Skin epidermis (tissue), 12 donors: ENCODE measurements around the gene LMX1A.

ENCODE experiments used
- H3K27ac ChIP-seq, 21 experiments: fragments of 200-600 bp; sonication (generic) in 11 of 21; one replicate each; pipeline ENCODE4 v1.5.0; 2020; ENCODE audit warnings: mild to moderate bottlenecking in 3 of 21, inconsistent platforms in 2 of 21, moderate library complexity in 2 of 21
- H3K4me3 ChIP-seq, 7 experiments: fragments of 200-600 bp; sonication (generic) in 2 of 7; one replicate each; pipeline ENCODE4 v1.5.0; 2020; ENCODE audit warnings: inconsistent platforms in 2 of 7, mild to moderate bottlenecking in 2 of 7, moderate library complexity in 1 of 7

Gene LMX1A

DNA sequence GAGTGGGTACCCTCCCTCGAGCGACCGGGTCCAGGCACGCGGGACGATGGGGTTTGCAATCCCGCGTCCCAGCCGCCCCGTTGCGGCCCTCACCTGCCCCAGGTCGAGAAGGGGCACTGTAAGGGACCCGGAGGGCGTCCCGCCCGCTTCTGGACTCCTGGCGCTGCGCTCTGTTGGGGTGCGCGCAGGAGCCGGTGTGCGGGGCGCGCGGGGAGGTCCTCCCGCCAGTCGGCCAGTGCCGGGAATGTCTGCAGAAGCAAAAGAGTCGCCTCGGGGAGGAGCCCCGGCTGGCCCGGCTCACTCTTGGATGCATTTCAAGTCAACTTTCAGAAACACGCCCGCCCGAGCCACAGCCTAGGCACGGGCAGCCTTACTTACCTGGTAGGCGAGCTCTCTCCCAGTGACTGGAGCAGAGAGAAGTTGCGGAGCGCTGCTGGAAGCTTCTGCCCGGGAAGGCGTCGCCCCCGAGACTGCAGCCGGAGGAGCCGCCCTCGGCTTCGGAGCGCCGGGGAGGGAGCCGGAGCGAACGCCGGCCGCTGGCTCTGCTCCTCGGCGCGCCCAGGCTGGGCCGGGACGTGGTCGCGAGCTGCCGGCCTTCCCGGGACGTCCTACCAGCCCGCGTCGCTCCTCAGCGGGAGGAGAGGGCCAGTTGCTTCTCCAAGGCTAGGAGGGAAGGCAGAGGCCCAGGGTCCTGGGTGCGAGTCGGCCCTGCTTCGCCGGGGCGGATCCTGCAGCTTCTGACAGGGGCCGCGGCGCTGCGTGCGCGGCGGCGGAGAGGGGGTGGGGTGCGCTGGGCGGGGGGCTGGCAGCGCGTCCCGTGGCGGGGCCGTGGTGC lies at the start of gene LMX1A:
Gene LMX1A (minus strand): TSS at position 739 of the 835 bp plus-strand sequence. CDS start 1,156 bp downstream, outside the sequence.
- Histone ChIP-seq H3K4me3 (peak within 1 kb of the TSS in 6 of 7 experiments; percentile 10 to 29 (median 16)), H3K27ac (no peak within 1 kb of the TSS)

DNA sequence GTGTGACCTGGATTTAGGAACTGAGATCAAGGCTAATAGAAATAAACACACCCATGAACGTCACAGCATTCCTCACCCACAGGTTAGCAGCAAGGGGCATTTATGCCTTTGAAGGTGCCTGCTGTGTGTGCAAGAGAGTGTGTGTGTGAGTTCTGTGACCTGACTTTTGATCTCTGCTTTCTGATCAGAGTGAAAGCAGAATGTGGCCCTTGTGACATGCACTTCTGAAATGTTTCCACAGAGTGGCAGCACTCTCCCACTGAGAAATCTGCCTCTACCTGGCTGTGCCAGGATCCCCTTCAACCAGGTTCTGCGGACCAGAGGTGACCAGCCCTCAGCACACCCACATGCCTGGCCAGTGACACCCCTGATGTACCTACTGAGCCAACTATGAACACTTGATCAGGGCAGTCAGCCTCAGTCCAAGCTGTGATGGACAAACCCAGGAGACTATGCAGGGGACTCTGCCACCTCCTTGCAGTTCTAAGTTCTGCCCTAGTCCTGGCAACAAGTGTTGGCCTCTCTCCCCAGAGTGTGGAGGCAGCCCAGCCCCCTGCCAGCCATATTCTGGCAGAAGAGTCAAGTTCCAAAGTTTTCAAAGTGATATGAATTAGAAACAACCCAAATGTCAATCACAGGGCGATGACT lies 47.4 kb upstream of the LMX1A start:
- Histone ChIP-seq H3K4me3 (no peak overlapping the region), H3K27ac (no peak overlapping the region)

GRCh38 chr1:165402517-165403111 lies 46.1 kb upstream of the LMX1A start:
- Histone ChIP-seq H3K27ac (no peak overlapping the region), H3K4me3 (no peak overlapping the region)

- Histone ChIP-seq H3K4me3 (no peak overlapping the region), H3K27ac (peak overlapping the region in 5 of 21 experiments; percentile 4 to 26 (median 20))
Observed at GRCh38 chr1:165397944-165398343, 41.4 kb upstream of the LMX1A start.

- no peak overlapping the region for H3K4me3 ChIP-seq
- H3K27ac ChIP-seq: no peak overlapping the region
Observed at GRCh38 chr1:165395901-165396300, 39.4 kb upstream of the LMX1A start.

- Histone ChIP-seq H3K27ac (no peak overlapping the region), H3K4me3 (no peak overlapping the region)
Observed at GRCh38 chr1:165395478-165395877, 39.0 kb upstream of the LMX1A start.

GRCh38 chr1:165392634-165393571 lies 36.4 kb upstream of the LMX1A start:
- peak overlapping the region in 6 of 21 experiments; percentile 8 to 68 (median 49) for H3K27ac ChIP-seq
- peak overlapping the region in 2 of 7 experiments; percentile 5 to 8 for H3K4me3 ChIP-seq

GRCh38 chr1:165389609-165390008 lies 33.1 kb upstream of the LMX1A start:
- no peak overlapping the region for H3K27ac ChIP-seq
- H3K4me3 ChIP-seq: no peak overlapping the region

DNA sequence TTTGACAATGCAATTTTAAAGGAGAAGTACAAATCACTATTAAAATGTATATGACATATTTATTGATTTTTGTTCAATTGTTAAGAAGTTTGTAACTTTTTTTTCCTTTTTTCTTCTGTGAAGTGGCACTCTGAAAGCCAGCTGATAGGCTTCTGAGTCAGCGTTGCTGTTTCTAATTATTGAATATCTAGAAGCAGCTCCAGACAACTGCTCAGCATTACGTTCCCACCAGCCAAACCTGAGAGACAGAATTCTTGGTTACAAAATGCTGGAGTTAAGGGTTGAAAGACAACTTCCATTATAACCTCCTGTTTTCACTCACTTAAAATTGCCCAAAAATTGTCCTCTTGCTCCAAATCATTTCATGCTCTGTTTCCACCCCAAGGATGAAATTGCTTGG lies 31.4 kb upstream of the LMX1A start:
- Histone ChIP-seq H3K4me3 (no peak overlapping the region), H3K27ac (no peak overlapping the region)

GRCh38 chr1:165387505-165387904 lies 31.0 kb upstream of the LMX1A start:
- Histone ChIP-seq H3K27ac (peak overlapping the region in 1 of 21 experiments; percentile 3), H3K4me3 (no peak overlapping the region)

DNA sequence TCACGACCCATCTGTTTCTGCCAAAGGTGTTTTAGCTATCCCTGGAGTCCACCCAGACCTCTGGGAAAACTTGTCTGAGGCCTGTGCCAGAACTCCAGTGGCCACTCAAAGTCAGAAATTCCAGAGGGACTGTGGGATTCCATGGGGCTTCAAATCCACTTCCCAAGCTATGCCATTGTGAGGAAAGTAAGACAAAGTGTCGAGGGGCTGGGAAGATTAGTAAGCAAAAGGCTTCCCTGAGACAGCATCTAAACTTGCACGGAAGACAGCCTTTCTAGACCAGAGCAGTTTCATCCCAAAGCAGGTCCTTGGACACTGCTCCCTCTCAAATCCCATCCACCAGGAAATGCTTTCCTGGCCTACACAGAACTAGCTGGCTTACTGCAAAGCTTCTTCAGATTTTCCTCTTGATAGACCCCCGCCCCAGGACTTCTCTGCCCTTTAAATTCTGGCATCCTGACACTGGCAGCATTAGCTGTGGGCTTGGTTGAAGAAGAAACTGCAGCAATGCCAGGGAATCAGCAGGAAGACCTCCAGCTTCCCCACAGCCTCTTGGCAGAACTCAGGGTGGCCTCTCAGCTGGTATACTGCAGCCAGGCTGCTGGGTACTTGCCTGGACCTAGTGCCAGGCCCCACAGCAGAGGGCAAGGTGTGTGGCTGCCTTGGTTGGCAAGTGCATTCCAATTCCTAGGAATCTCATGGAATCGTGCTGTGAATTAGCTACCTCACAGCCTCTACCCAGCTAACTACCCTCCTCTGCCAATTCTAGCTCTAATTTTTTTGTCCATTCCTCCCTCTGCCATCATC lies 27.3 kb upstream of the LMX1A start:
- peak overlapping the region in 4 of 21 experiments; percentile 12 to 36 (median 14) for H3K27ac ChIP-seq
- no peak overlapping the region for H3K4me3 ChIP-seq

DNA sequence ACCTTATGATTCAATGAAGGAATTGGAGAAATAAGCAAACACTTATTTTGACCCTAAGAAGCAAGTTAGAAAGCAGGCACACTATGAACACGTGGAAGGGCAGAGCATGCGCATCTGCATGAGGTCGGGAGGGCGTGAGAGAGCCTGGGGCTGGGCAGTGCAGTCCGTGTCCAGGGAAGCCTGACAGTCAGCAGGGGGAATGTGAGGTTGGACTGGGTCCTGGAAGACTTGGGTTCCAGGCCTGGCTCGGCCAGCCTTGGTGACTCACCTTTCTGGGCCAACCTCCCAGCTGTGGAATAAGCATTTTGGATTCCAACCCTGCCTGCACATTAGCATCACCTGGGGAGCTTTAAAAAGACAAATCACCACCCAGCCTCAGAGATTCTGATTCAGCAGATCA lies 26.6 kb upstream of the LMX1A start:
- Histone ChIP-seq H3K4me3 (no peak overlapping the region), H3K27ac (peak overlapping the region in 2 of 21 experiments; percentile 12 to 57)

GRCh38 chr1:165381745-165382505 lies 25.4 kb upstream of the LMX1A start:
- Histone ChIP-seq H3K27ac (peak overlapping the region in 1 of 21 experiments; percentile 57), H3K4me3 (no peak overlapping the region)

DNA sequence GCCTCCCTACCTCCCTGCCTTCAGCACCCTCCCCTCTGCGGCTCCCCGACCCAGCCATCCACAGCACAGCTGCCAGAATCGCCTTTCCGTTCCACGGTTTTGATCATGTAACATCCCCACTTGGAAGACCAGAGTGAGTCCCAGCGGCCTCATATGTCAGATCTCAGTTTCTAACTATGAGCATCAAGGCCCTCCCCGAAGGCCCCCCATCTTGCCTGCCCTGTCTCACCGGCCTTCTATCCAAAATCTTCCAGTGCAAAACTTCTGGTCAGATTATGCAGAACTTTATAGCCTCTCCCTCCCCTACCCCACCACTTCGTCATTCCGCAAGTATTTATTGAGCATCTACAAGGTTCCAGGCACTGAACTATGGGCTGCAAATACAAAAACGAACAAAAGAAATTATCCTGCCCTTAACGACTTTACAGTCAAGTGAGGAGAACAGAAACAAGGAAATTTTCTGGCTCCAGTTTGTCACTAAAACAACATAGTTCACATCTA lies 20.3 kb upstream of the LMX1A start:
- H3K4me3 ChIP-seq: peak overlapping the region in 4 of 7 experiments; percentile 20 to 21 (median 20)
- peak overlapping the region in 14 of 21 experiments; percentile 18 to 93 (median 74) for H3K27ac ChIP-seq

DNA sequence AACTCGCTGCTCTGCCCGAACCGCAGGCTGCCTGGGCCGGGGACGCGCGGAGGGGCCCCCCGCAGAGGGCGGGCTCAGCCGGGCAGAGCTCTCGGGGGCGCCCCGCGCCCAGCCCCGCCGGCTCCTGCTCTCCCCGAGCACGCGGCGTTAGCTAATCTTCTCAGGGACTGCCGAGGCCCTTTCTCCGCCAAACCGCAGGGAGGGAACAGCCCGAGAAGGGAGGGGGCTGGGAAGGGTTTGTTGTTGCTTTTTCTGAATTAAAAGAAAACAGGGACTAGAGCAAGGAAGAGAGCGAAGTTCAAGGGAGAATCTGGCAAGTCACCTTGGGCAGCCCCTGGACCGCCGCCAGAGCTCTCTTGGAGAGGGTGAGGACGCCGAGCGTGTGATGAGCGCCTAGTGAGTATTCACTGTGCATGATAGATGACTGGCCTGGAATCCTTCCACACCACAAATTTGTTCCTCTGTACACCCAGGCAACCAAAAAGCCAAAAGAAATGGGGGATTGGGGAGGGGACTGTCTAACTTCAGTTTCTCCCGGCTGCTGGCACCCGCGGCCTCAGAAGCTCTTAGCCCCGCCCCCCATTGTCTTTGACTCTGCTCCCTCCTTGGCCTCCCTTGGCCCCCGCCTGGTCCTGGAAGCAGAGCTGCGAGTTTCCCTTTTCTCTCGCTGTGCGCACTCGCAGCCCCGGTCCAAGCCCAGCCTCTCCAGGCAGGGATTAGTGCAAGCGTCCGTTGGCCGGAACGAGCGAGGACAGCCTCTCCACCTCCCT lies 19.7 kb upstream of the LMX1A start:
- Histone ChIP-seq H3K27ac (peak overlapping the region; percentile 18 to 93 (median 78)), H3K4me3 (peak overlapping the region in 6 of 7 experiments; percentile 12 to 26 (median 20))

DNA sequence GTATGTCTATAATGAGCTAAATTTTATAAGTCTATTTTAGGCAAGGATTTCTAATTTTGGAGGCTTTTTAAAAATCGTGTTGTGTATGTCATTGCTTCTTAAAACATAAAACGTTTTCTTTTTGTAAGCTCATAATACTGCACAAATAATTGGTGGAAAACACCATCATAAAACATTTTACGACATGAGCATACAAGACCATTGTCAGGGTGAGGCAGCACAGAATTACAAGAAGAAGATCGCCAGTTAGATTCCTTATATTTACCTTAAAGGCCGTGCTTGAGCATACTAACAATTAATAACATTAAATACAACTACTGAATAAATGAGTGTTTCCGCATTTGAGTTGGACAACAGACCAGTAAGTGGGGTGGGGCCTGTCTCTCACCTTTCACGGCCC lies 19.1 kb upstream of the LMX1A start:
- Histone ChIP-seq H3K4me3 (peak overlapping the region in 4 of 7 experiments; percentile 20 to 26 (median 21)), H3K27ac (peak overlapping the region; percentile 18 to 93 (median 78))
